PFSK-1 (cell line): ENCODE results near the gene VAV3.

Experiments used
- POLR2AphosphoS5 ChIP-seq: IDR thresholded peaks from 2 replicates; pipeline ENCODE4 v1.6.1; 2012; ENCODE audit warnings: low read depth, mild to moderate bottlenecking, control low read depth, low read length, moderate library complexity
- SIN3A ChIP-seq: IDR thresholded peaks from 2 replicates; pipeline ENCODE4 v1.6.1; 2012; ENCODE audit warnings: mild to moderate bottlenecking, low read length, moderate library complexity, borderline replicate concordance; ENCODE audit not compliant: insufficient read depth
- TF ChIP-seq, protein P1 (sequence below), 2 experiments: IDR thresholded peaks; 2 replicates each; pipeline versions ENCODE4 v1.6.1 to v1.8.0; 2011 to 2012; ENCODE audit warnings: low read depth in 2 of 2, low read length in 2 of 2, control low read depth in 1 of 2, inconsistent platforms in 1 of 2, mild to moderate bottlenecking in 1 of 2, moderate library complexity in 1 of 2; ENCODE audit not compliant: insufficient read depth in 1 of 2

DNA sequence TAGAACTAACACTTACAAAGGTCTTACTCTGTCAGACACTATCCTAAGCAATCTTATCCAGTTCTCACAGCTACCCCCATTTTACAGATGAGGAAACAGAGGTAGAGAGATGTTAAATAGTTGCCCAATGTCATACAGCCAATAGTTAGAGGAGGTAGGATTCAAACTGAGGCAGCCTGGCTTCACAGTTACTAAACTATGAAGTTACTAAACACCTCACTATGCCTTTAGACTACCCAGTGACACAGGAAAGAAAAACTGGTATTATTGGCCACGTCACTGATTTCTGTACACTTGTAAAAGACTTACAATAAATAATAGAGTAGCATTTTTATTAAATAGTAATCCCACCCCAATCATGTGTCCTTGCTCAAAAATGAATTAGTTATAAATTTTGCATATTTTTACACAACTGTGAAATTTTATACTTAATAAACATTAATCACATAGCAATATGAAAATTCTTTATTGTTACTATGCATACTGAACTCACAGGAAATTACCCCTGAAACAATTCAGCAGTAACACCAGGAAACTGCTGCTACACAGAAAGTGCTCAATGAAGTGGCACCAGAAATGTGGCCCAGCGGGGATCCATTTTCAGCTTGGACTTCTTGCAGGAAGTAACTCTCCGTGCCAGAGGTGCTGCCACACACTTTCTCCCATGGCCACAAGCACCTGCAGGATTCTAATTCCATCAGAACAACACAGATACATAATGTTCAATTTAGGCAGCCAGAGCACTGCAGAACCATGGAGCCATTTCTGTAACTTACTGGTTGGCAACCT, 69.4 kb downstream of the VAV3 start:
- TF ChIP-seq, protein P1, sequence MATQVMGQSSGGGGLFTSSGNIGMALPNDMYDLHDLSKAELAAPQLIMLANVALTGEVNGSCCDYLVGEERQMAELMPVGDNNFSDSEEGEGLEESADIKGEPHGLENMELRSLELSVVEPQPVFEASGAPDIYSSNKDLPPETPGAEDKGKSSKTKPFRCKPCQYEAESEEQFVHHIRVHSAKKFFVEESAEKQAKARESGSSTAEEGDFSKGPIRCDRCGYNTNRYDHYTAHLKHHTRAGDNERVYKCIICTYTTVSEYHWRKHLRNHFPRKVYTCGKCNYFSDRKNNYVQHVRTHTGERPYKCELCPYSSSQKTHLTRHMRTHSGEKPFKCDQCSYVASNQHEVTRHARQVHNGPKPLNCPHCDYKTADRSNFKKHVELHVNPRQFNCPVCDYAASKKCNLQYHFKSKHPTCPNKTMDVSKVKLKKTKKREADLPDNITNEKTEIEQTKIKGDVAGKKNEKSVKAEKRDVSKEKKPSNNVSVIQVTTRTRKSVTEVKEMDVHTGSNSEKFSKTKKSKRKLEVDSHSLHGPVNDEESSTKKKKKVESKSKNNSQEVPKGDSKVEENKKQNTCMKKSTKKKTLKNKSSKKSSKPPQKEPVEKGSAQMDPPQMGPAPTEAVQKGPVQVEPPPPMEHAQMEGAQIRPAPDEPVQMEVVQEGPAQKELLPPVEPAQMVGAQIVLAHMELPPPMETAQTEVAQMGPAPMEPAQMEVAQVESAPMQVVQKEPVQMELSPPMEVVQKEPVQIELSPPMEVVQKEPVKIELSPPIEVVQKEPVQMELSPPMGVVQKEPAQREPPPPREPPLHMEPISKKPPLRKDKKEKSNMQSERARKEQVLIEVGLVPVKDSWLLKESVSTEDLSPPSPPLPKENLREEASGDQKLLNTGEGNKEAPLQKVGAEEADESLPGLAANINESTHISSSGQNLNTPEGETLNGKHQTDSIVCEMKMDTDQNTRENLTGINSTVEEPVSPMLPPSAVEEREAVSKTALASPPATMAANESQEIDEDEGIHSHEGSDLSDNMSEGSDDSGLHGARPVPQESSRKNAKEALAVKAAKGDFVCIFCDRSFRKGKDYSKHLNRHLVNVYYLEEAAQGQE (IDR thresholded peaks at IDR 0.05; ENCODE audit: insufficient read depth in 1 of 2, low read depth in 2 of 2, low read length in 2 of 2): no peak
- TF ChIP-seq POLR2AphosphoS5: no peak
- no peak for TF ChIP-seq SIN3A
